Gastroesophageal sphincter (tissue), 3 donors: ENCODE measurements around the gene VAV3.

ENCODE experiments used
- POLR2A ChIP-seq, 2 donors: fragments of 450-650 bp; IDR thresholded peaks; one replicate each; pipeline ENCODE4 v1.6.1; 2017; ENCODE audit warnings: antibody characterized with exemption in 2 of 2, mild to moderate bottlenecking in 2 of 2, moderate library complexity in 1 of 2
- POLR2AphosphoS5 ChIP-seq: sonication (generic); formaldehyde crosslinking; IDR thresholded peaks from one replicate; pipeline ENCODE4 v1.6.1; 2017; ENCODE audit warnings: antibody characterized with exemption
- TF ChIP-seq, protein P1 (sequence below), 4 experiments: fragments of 200-600 bp in 2 of 4; fragments of 450-650 bp in 2 of 4; sonication (generic) in 1 of 4; IDR thresholded peaks; one replicate each; pipeline ENCODE4 v1.5.1; 2017 to 2019; ENCODE audit warnings: antibody characterized with exemption in 4 of 4, mild to moderate bottlenecking in 2 of 4, moderate library complexity in 2 of 4

DNA sequence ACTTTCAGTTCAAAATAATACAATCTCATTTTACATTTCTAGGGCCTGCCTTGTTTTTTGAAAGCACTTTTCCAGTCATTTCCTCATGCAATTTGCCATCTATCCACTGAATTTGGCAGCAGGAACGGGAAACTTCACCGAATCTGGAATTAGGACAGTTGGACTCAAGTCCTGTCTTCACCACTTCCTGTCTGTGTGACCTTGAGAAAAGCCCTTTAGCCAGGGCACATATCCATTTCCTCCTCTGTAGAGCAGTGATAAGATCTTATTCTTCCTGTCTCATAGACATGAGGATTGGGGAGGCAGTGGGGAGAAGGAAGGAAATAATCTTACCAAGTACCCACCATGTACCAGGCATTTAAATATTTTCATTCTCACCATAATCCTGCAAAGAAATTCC is 12.0 kb downstream of the VAV3 start:
- TF ChIP-seq, protein P1, sequence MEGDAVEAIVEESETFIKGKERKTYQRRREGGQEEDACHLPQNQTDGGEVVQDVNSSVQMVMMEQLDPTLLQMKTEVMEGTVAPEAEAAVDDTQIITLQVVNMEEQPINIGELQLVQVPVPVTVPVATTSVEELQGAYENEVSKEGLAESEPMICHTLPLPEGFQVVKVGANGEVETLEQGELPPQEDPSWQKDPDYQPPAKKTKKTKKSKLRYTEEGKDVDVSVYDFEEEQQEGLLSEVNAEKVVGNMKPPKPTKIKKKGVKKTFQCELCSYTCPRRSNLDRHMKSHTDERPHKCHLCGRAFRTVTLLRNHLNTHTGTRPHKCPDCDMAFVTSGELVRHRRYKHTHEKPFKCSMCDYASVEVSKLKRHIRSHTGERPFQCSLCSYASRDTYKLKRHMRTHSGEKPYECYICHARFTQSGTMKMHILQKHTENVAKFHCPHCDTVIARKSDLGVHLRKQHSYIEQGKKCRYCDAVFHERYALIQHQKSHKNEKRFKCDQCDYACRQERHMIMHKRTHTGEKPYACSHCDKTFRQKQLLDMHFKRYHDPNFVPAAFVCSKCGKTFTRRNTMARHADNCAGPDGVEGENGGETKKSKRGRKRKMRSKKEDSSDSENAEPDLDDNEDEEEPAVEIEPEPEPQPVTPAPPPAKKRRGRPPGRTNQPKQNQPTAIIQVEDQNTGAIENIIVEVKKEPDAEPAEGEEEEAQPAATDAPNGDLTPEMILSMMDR (IDR thresholded peaks at IDR 0.05) = no peak
- TF ChIP-seq POLR2A (IDR thresholded peaks at IDR 0.05) (no peak), POLR2AphosphoS5 (no peak)
